CD4-positive, alpha-beta T cell treated with Interleukin-17A for 1 hour (primary cell): ENCODE measurements around the gene DEPDC7.

ENCODE experiments used
- DNase-seq: peaks from one replicate; pipeline ENCODE4 v3.0.0-alpha.2; 2020

The DEPDC7 gene

DNA sequence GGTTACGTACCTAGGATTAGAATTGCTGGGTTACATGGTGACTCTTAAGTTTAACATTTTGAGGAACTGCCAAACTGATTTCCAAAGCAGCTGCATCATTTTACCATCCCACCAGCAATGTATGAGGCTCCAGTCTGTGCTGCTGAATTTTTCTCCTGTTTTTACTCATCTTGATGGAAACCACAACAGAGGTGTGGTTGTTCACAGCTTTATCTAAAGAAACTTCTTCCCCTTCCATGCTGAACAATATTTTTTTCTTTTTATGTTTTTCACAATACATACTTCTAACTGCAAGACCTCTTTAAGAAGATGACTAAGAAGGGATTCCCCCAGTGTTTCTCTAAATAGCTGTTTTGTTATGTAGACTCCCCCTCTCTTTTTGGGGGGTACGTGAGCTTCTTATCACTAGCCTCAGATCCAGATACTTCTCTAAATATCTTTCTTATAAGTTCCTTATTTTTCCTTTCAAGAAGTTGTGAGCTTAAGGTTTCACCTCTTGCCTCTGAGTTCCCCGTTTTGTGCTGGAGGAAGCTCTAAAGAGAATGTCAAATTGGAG, 47.7 kb downstream of the DEPDC7 start:
- peak; percentile 3 for DNase-seq

DNA sequence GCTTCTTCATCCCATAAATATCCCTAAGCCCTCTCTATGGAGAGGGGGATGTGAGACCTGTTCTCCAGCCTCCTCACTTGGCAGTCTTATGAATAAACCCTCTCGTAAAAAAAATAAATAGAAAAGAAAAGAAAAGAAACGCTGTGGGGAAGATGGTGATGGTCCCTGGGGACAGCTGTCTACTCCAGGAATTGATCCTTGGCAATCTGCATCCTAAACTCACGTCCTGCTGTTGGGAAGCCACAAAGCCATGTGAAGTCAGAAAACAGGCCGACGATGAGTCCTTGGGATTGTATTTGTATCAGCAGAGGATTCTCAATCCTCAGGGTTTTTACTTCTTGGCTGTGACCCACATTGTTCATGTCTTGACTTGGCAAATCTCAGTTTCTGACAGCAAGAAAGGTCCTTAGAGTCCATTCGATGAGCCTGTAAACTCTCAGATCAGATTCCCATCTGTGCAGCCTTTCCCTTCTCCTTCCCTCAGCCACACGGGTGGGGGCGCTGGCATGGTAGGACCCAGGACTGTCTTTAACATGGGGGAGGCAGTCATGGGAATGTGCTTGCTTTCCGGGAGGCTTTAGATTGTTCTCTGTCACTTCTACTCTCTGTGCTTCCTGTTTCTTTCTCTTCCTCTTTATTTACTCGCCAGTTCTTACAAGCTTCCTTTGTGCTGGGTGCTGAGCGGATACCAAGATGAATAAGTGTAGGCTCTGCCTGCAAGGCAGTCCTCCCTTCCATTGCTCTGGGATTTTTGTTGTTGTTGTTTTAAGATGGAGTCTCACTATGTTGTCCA, 48.6 kb downstream of the DEPDC7 start:
- no peak for DNase-seq

DNA sequence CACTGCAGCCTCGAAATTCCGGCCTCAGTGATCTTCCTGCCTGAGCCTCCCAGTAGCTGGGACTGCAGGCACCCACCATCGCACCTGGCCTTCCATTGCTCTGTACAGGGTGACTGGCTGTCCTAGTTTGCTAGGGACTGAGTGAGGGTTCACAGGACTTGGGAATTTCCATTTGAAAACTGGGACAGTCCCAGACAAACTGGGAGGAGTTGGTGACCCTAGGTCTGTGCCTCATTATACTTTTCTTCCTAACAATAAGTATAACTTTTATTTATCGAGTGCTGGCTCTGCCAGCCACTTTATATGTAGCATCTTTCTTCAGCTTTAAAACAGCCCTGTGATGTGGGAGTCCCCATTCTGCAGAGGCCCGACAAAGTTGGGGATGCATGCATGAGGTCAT, 49.2 kb downstream of the DEPDC7 start:
- no peak for DNase-seq

DNA sequence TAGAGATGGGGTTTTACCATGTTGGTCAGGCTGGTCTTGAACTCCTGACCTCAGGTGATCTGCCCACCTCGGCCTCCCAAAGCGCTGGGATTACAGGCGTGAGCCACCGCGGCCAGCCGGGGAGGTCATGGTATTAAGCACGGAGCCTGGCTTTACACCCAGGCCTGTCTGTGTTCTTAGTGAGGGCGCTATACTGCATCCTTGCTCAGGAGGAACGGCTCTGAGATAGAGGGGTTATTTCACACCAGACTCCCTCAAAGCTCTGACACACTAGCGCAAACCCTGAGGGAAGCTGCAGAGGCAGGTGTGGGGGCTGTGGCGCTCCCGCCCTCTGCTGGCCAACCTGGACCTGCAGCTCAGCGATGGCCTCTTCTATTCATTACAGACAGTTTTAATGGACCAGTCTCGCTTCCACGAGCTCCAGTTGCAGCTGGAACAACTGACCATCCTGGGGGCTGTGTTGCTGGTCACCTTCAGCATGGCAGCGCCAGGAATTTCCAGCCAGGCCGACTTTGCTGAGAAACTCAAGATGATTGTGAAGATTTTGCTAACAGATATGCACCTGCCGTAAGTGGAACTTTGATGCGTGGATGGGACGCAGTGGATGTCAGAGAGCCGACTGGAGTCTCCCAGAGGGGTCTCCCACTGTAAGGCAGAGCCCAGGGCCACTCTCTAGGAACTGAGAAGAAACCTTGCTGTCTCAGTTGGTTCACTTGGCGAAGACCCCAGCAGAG, 49.9 kb downstream of the DEPDC7 start:
- DNase-seq = peak; percentile 71

DNA sequence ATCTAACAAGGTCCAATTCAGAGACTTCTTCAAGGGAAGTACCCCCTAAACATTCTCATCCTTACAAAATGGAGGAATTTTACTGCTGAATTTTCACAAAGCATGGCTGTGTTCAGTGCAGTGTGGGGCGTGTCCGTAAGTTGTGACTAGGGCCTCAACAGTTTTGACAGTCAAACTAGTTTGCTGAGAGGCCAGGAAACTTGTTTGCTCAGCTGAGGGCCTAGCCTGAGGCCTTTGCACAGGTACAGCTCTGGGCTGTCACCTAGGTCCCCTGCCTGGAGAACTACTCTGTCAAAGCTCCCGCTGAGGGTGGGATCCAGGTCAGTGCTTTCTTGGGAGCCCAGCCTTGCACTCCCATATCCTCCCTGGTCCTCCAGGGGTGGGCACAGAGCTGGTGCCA, 51.6 kb downstream of the DEPDC7 start:
- DNase-seq = no peak

DNA sequence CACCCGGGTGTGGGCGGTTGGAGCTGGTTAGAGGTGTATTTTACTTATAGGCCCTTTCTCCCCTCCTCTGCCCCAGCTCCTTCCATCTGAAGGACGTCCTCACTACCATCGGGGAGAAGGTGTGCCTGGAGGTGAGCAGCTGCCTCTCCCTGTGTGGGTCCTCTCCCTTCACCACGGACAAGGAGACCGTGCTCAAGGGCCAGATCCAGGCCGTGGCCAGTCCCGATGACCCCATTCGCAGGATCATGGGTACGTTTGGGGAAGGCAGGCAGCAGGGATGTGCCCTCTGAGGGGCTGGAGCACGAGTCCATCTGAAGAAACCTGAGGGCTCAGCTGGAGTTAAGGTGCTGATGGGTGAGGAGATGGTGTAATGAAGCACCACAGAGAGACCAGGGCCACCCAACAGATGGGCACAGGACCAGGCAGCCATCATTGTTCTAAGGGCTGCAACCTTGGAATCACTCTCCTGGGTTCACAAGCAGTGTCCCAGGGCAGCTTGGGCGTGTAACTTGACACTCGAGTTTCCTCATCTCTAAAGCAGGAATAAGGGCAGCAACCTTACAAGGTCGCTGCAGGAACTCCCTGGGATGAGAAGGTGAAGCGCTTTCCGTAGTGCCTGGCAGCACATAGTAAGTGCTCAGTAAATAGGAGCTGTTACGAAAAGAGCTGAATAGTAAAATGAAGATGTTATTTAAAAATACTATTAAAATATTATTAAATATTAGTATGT, 53.1 kb downstream of the DEPDC7 start:
- no peak for DNase-seq

DNA sequence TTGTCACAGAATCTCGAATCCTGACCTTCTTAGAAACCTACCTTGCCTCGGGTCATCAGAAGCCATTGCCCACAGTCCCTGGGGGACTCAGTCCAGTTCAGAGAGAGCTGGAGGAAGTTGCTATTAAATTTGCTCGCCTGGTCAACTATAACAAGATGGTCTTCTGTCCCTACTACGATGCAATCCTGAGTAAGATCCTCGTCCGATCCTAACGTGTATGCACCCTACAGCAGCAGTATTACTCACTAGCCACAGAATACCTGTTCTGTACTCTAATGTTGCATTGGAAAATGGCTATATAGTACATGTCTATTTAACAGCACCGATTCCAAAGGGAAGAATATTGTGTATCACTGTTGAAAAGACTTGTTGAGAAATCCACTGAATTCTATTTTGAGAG, 56.8 kb downstream of the DEPDC7 start:
- DNase-seq = no peak
